H9 (cell line): ENCODE data around the gene CHADL. TPM values are rescaled to one million over a fixed set of nuclear protein-coding genes. Genes with fewer than 3 reads are reported as not detected.
A peak's percentile ranks its signal among the peaks of the same experiment; 100 is the strongest.

ENCODE experiments used
- DNase-seq: peaks from one replicate; pipeline ENCODE4 v3.0.0-alpha.2; 2017
- H2AFZ ChIP-seq: one replicate; pipeline ENCODE4 v1.6.1; 2013; ENCODE audit warnings: mild to moderate bottlenecking, low read length, control low read depth, moderate library complexity
- H2AK5ac ChIP-seq: 2 replicates; pipeline ENCODE4 v1.6.1; 2013; ENCODE audit warnings: low read length, control low read depth, mixed read lengths; ENCODE audit not compliant: insufficient read length
- H2BK120ac ChIP-seq: one replicate; pipeline ENCODE4 v1.6.1; 2013; ENCODE audit warnings: low read depth, mild to moderate bottlenecking, low read length, control low read depth, inconsistent platforms; ENCODE audit not compliant: poor library complexity, severe bottlenecking
- H2BK12ac ChIP-seq: 2 replicates; pipeline ENCODE4 v1.6.1; 2013; ENCODE audit warnings: low read length, control low read depth, mixed read lengths, low read depth; ENCODE audit not compliant: insufficient read length
- H2BK15ac ChIP-seq: 2 replicates; pipeline ENCODE4 v1.6.1; 2013; ENCODE audit warnings: low read depth, low read length, control low read depth
- H2BK20ac ChIP-seq: one replicate; pipeline ENCODE4 v1.6.1; 2013; ENCODE audit warnings: low read depth, mild to moderate bottlenecking, low read length, control low read depth, inconsistent platforms; ENCODE audit not compliant: poor library complexity, severe bottlenecking
- H2BK5ac ChIP-seq: 2 replicates; pipeline ENCODE4 v1.6.1; 2013; ENCODE audit warnings: low read length, control low read depth, mixed read lengths; ENCODE audit not compliant: insufficient read length
- H3K14ac ChIP-seq: 2 replicates; pipeline ENCODE4 v1.6.1; 2013; ENCODE audit warnings: low read length, control low read depth; ENCODE audit not compliant: insufficient read depth
- H3K18ac ChIP-seq: 2 replicates; pipeline ENCODE4 v1.6.1; 2013; ENCODE audit warnings: low read depth, mild to moderate bottlenecking, mixed read lengths, low read length, control low read depth; ENCODE audit not compliant: insufficient read length
- H3K23ac ChIP-seq: 2 replicates; pipeline ENCODE4 v1.6.1; 2013; ENCODE audit warnings: low read length, control low read depth, mixed read lengths, low read depth; ENCODE audit not compliant: insufficient read length
- H3K23me2 ChIP-seq: 2 replicates; pipeline ENCODE4 v1.6.1; 2013; ENCODE audit warnings: low read depth, mild to moderate bottlenecking, mixed read lengths, low read length, control low read depth; ENCODE audit not compliant: insufficient read length, poor library complexity, severe bottlenecking
- H3K27ac ChIP-seq: 2 replicates; pipeline ENCODE4 v1.5.1; 2013; ENCODE audit warnings: low read length, control low read depth, mixed read lengths, low read depth; ENCODE audit not compliant: insufficient read length
- H3K27me3 ChIP-seq: 2 replicates; pipeline ENCODE4 v1.6.1; 2013; ENCODE audit warnings: low read length, control low read depth, inconsistent platforms; ENCODE audit not compliant: insufficient read depth
- H3K4ac ChIP-seq: 2 replicates; pipeline ENCODE4 v1.6.1; 2013; ENCODE audit warnings: low read depth, mild to moderate bottlenecking, control low read depth, inconsistent platforms, low read length, moderate library complexity
- H3K4me1 ChIP-seq: 2 replicates; pipeline ENCODE4 v1.6.1; 2013; ENCODE audit warnings: low read length, control low read depth, inconsistent platforms; ENCODE audit not compliant: insufficient read depth
- H3K4me2 ChIP-seq: 2 replicates; pipeline ENCODE4 v1.6.1; 2013; ENCODE audit warnings: low read length, control low read depth, mixed read lengths; ENCODE audit not compliant: insufficient read length, insufficient read depth
- H3K56ac ChIP-seq: 2 replicates; pipeline ENCODE4 v1.6.1; 2013; ENCODE audit warnings: low read depth, mild to moderate bottlenecking, mixed read lengths, low read length, control low read depth; ENCODE audit not compliant: insufficient read length
- H3K79me1 ChIP-seq: 2 replicates; pipeline ENCODE4 v1.6.1; 2013; ENCODE audit warnings: low read depth, mild to moderate bottlenecking, moderate library complexity, low read length, control low read depth, inconsistent platforms; ENCODE audit not compliant: insufficient read depth, poor library complexity, severe bottlenecking
- H3K79me2 ChIP-seq: 2 replicates; pipeline ENCODE4 v1.6.1; 2013; ENCODE audit warnings: low read length, control low read depth, inconsistent platforms; ENCODE audit not compliant: insufficient read depth
- H3K9ac ChIP-seq: 2 replicates; pipeline ENCODE4 v1.6.1; 2013; ENCODE audit warnings: low read length, control low read depth, mixed read lengths; ENCODE audit not compliant: insufficient read length; ENCODE audit errors: extremely low read depth
- H3K9me3 ChIP-seq: one replicate; pipeline ENCODE4 v1.6.1; 2013; ENCODE audit warnings: low read depth, low read length, inconsistent platforms; ENCODE audit not compliant: control insufficient read depth
- H3T11ph ChIP-seq: one replicate; pipeline ENCODE4 v1.6.1; 2013; ENCODE audit warnings: mild to moderate bottlenecking, low read length, control low read depth, inconsistent platforms
- H4K20me1 ChIP-seq: one replicate; pipeline ENCODE4 v1.6.1; 2013; ENCODE audit not compliant: control insufficient read depth, insufficient read length, insufficient read depth
- H4K5ac ChIP-seq: 2 replicates; pipeline ENCODE4 v1.6.1; 2013; ENCODE audit warnings: low read depth, mild to moderate bottlenecking, mixed read lengths, low read length, control low read depth; ENCODE audit not compliant: insufficient read length
- H4K8ac ChIP-seq: replicated peaks from 2 replicates; pipeline ENCODE4 v1.6.1; 2013; ENCODE audit warnings: low read length, control low read depth, mixed read lengths, low read depth; ENCODE audit not compliant: insufficient read length
- H4K91ac ChIP-seq: 2 replicates; pipeline ENCODE4 v1.6.1; 2013; ENCODE audit warnings: low read depth, mild to moderate bottlenecking, moderate library complexity, mixed read lengths, low read length, control low read depth; ENCODE audit not compliant: insufficient read length
- H3K27ac Mint-ChIP-seq, 3 experiments: 2 replicates in 2 of 3; 3 replicates in 1 of 3; pipeline ENCODE4 v1.8.0; 2020 to 2021; ENCODE audit warnings: mixed read lengths in 3 of 3, mild to moderate bottlenecking in 1 of 3, moderate library complexity in 1 of 3
- H3K27me3 Mint-ChIP-seq: 2 replicates; pipeline ENCODE4 v1.8.0; 2021; ENCODE audit warnings: low read depth, mild to moderate bottlenecking, moderate library complexity, mixed read lengths
- H3K36me3 Mint-ChIP-seq, 3 experiments: 2 replicates in 2 of 3; 3 replicates in 1 of 3; pipeline ENCODE4 v1.8.0; 2020 to 2021; ENCODE audit warnings: low read depth in 3 of 3, mixed read lengths in 3 of 3; ENCODE audit not compliant: insufficient read depth in 1 of 3
- H3K4me1 Mint-ChIP-seq, 2 experiments: 2 replicates each; pipeline ENCODE4 v1.8.0; 2020; ENCODE audit warnings: mixed read lengths in 2 of 2
- H3K4me3 Mint-ChIP-seq, 2 experiments: 2 replicates in 1 of 2; 3 replicates in 1 of 2; pipeline ENCODE4 v1.8.0; 2020 to 2021; ENCODE audit warnings: mild to moderate bottlenecking in 2 of 2, mixed read lengths in 2 of 2, moderate library complexity in 1 of 2
- H3K9me3 Mint-ChIP-seq, 2 experiments: 2 replicates in 1 of 2; 3 replicates in 1 of 2; pipeline ENCODE4 v1.8.0; 2020; ENCODE audit warnings: mild to moderate bottlenecking in 2 of 2, mixed read lengths in 2 of 2, moderate library complexity in 1 of 2
- CTCF ChIP-seq: fragments of 200-600 bp; sonication (generic); conservative IDR thresholded peaks from 3 replicates; pipeline ENCODE4 v1.8.0; 2021; ENCODE audit warnings: antibody characterized with exemption, mild to moderate bottlenecking
- WGBS: extraction: QIAGEN DNeasy Blood & Tissue Kit; methylation state at CpG from one replicate; pipeline ENCODE4 v1.1.7; 2013; ENCODE audit warnings: missing lambda C conversion rate, low lambda C conversion rate, mixed read lengths; ENCODE audit not compliant: insufficient read length; ENCODE audit errors: extremely low coverage; 5-methylcytosine and 5-hydroxymethylcytosine counted together
- total RNA-seq: library from RNA; stranded (reverse); gene quantifications from 2 replicates; pipeline ENCODE4 v1.2.1, GENCODE V29; 2021

Gene CHADL
- total RNA-seq, 1 experiment from 2014 or later: 1.6 TPM

GRCh38 chr22:41267958-41268357, 27.2 kb upstream of the CHADL start:
- H2AFZ ChIP-seq: no peak overlapping the region
- no peak overlapping the region for H3K23ac ChIP-seq
- no peaks in the 10 kb centered on the region for H3K23me2 ChIP-seq
- no peak overlapping the region for H3T11ph ChIP-seq
- Mint-ChIP-seq H3K4me3 (no peak overlapping the region), H3K4me1 (no peaks in the 10 kb centered on the region), H3K9me3 (no peaks in the 10 kb centered on the region), H3K36me3 (peaks cover 52 to 87% (median 84%) of the 10 kb centered on the region in 3 experiments; a peak in 6 of 7 replicates), H3K27ac (no peak overlapping the region), H3K27me3 (no peaks in the 10 kb centered on the region; the same call in none of the 2 replicates)
- no CpG with 5 or more reads among the region's 16 CpGs for WGBS
- H4K20me1 ChIP-seq: no peaks in the 10 kb centered on the region
- H2BK120ac ChIP-seq: no peak overlapping the region
- H4K5ac ChIP-seq: no peak overlapping the region
- H3K79me2 ChIP-seq: no peaks in the 10 kb centered on the region
- no peak overlapping the region for H2BK5ac ChIP-seq
- H2BK12ac ChIP-seq: no peak overlapping the region
- DNase-seq: no peak
- H3K9me3 ChIP-seq: no peaks in the 10 kb centered on the region
- H3K79me1 ChIP-seq: no peaks in the 10 kb centered on the region
- no peak overlapping the region for H2AK5ac ChIP-seq
- H3K4me1 ChIP-seq: no peaks in the 10 kb centered on the region
- no peak overlapping the region for H3K4ac ChIP-seq
- 0 out of 3 replicates have a peak, but pooled peaks have one; percentile 15 for TF ChIP-seq CTCF
- H3K18ac ChIP-seq: no peak overlapping the region
- H3K27me3 ChIP-seq: no peaks in the 10 kb centered on the region
- H3K14ac ChIP-seq: no peak overlapping the region
- H2BK20ac ChIP-seq: no peak overlapping the region
- no peak overlapping the region for H3K27ac ChIP-seq
- H3K4me2 ChIP-seq: no peak overlapping the region
- no peak overlapping the region for H4K8ac ChIP-seq
- no peak overlapping the region for H2BK15ac ChIP-seq
- no peak overlapping the region for H4K91ac ChIP-seq
- H3K9ac ChIP-seq: no peak overlapping the region
- no peak overlapping the region for H3K56ac ChIP-seq
